HCT116 (cell line): ENCODE results near the gene CCDC88C. TPM values are rescaled to one million over a fixed set of nuclear protein-coding genes. Genes with fewer than 3 reads are reported as not detected.

ENCODE experiments used
- ATAC-seq: fragments of 200-7000 bp; cut with Tn5 transposase; 2 replicates; pipeline ENCODE4 v1.9.1; 2020; ENCODE audit warnings: mild to moderate bottlenecking, moderate library complexity
- BruUV-seq: library from RNA; stranded (reverse); fragments of 400-500 nt; replicated peaks from 2 replicates; lab custom pipeline; 2021; lab: Mats Ljungman, UMichigan
- CTCF ChIA-PET: fragments of 300-600 bp; sonication (Branson Sonifier 250); formaldehyde crosslinking; loops from one replicate; lab custom pipeline; 2021; ENCODE audit warnings: antibody characterized with exemption; lab: Charles Lee
- POLR2A ChIA-PET: fragments of 300-600, 350-600 bp; sonication (Branson Sonifier 250); formaldehyde crosslinking; loops from one replicate; lab custom pipeline; 2021; ENCODE audit warnings: antibody characterized with exemption; lab: Charles Lee
- RAD21 ChIA-PET, 2 experiments: fragments of 300-600 bp; sonication (Branson Sonifier 250); formaldehyde crosslinking; loops; one replicate each; lab custom pipeline; 2023; ENCODE audit warnings: low total read pairs in 2 of 2; ENCODE audit not compliant: uncharacterized antibody in 2 of 2, unreplicated experiment in 2 of 2, low non-redundant PET in 1 of 2; lab: Charles Lee
- DNase-seq: peaks from one replicate; pipeline ENCODE4 v3.0.0-alpha.2; 2010; ENCODE audit warnings: low read depth, low spot score
- H2AFZ ChIP-seq: fragments of 200-600 bp; shearing (Covaris generic), sonication (generic); 2 replicates; pipeline ENCODE4 v1.6.1; 2017; ENCODE audit warnings: low read depth, mixed run types, mixed read lengths, antibody characterized with exemption, low read length; ENCODE audit not compliant: poor library complexity, severe bottlenecking
- H3K27ac ChIP-seq: 2 replicates; pipeline ENCODE4 v1.5.1; 2012; ENCODE audit warnings: low read depth, low read length
- H3K27me3 ChIP-seq: fragments of 200-600 bp; sonication (generic); 2 replicates; pipeline ENCODE4 v1.6.1; 2016; ENCODE audit warnings: mixed run types, low read length, mixed read lengths; ENCODE audit not compliant: insufficient read depth
- H3K36me3 ChIP-seq, 2 experiments: fragments of 200-500 bp in 1 of 2; fragments of 200-600 bp in 1 of 2; sonication (Bioruptor generic) in 1 of 2; sonication (generic) in 1 of 2; 2 replicates each; pipeline versions ENCODE4 v1.5.1 to v1.6.1; 2014 to 2016; ENCODE audit warnings: low read length in 2 of 2, inconsistent platforms in 1 of 2, mixed read lengths in 1 of 2, mixed run types in 1 of 2; ENCODE audit not compliant: insufficient read depth in 2 of 2, control insufficient read depth in 1 of 2
- H3K4me1 ChIP-seq, 2 experiments: fragments of 200-600 bp in 1 of 2; sonication (generic) in 1 of 2; 2 replicates each; pipeline versions ENCODE4 v1.5.1 to v1.6.1; 2012 to 2017; ENCODE audit warnings: low read length in 2 of 2, inconsistent platforms in 1 of 2, mild to moderate bottlenecking in 1 of 2, mixed read lengths in 1 of 2, mixed run types in 1 of 2, moderate library complexity in 1 of 2; ENCODE audit not compliant: insufficient read depth in 2 of 2, control insufficient read depth in 1 of 2
- H3K4me2 ChIP-seq: fragments of 200-600 bp; sonication (generic); 2 replicates; pipeline ENCODE4 v1.6.1; 2017; ENCODE audit warnings: mixed run types, low read length, mixed read lengths
- H3K4me3 ChIP-seq, 2 experiments: fragments of 200-600 bp in 1 of 2; sonication (generic) in 1 of 2; replicated peaks in 1 of 2; 2 replicates each; pipeline ENCODE4 v1.5.1; 2011 to 2016; ENCODE audit warnings: low read length in 2 of 2, control low read depth in 1 of 2, low read depth in 1 of 2, mild to moderate bottlenecking in 1 of 2, mixed read lengths in 1 of 2, mixed run types in 1 of 2
- H3K79me2 ChIP-seq: fragments of 200-600 bp; sonication (generic); 2 replicates; pipeline ENCODE4 v1.6.1; 2017; ENCODE audit warnings: mild to moderate bottlenecking, mixed run types, low read length, moderate library complexity, mixed read lengths; ENCODE audit not compliant: insufficient read depth
- H3K9ac ChIP-seq: fragments of 200-600 bp; sonication (generic); 2 replicates; pipeline ENCODE4 v1.6.1; 2016; ENCODE audit warnings: low read length, mixed read lengths
- H3K9me2 ChIP-seq: fragments of 200-600 bp; sonication (generic), shearing (Covaris generic); 2 replicates; pipeline ENCODE4 v1.6.1; 2017; ENCODE audit warnings: mixed run types, mild to moderate bottlenecking, moderate library complexity; ENCODE audit not compliant: insufficient read depth
- H3K9me3 ChIP-seq, 2 experiments: fragments of 200-500 bp in 1 of 2; fragments of 200-600 bp in 1 of 2; sonication (Bioruptor generic) in 1 of 2; sonication (generic) in 1 of 2; 2 replicates each; pipeline ENCODE4 v1.6.1; 2014 to 2017; ENCODE audit warnings: low read length in 2 of 2, mixed read lengths in 2 of 2, inconsistent platforms in 1 of 2, low read depth in 1 of 2, mild to moderate bottlenecking in 1 of 2, mixed run types in 1 of 2, moderate library complexity in 1 of 2; ENCODE audit not compliant: control insufficient read depth in 1 of 2, insufficient read depth in 1 of 2
- H4K20me1 ChIP-seq: fragments of 200-600 bp; sonication (generic), shearing (Covaris generic); 2 replicates; pipeline ENCODE4 v1.6.1; 2017; ENCODE audit warnings: mixed run types, mild to moderate bottlenecking, moderate library complexity; ENCODE audit not compliant: insufficient read depth
- ATF3 ChIP-seq: IDR thresholded peaks from 2 replicates; pipeline ENCODE4 v1.6.1; 2012
- EGR1 ChIP-seq: IDR thresholded peaks from 2 replicates; pipeline ENCODE4 v1.6.1; 2012; ENCODE audit warnings: low read depth
- ELF1 ChIP-seq: IDR thresholded peaks from 2 replicates; pipeline ENCODE4 v1.6.1; 2012; ENCODE audit warnings: low read depth, borderline replicate concordance
- MAX ChIP-seq: IDR thresholded peaks from 2 replicates; pipeline ENCODE4 v1.6.1; 2012
- POLR2AphosphoS5 ChIP-seq: IDR thresholded peaks from 2 replicates; pipeline ENCODE4 v1.6.1; 2011; ENCODE audit warnings: mild to moderate bottlenecking, low read depth, low read length, moderate library complexity
- RAD21 ChIP-seq: IDR thresholded peaks from 2 replicates; pipeline ENCODE4 v1.6.1; 2012; ENCODE audit warnings: low read depth, mild to moderate bottlenecking
- SP1 ChIP-seq: IDR thresholded peaks from 2 replicates; pipeline ENCODE4 v1.6.1; 2012; ENCODE audit warnings: low read depth
- YY1 ChIP-seq: IDR thresholded peaks from 2 replicates; pipeline ENCODE4 v1.6.1; 2011; ENCODE audit warnings: low read length, low read depth, moderate library complexity, mild to moderate bottlenecking; ENCODE audit not compliant: insufficient replicate concordance; ENCODE audit errors: extremely low read depth
- ZBTB33 ChIP-seq: IDR thresholded peaks from 2 replicates; pipeline ENCODE4 v1.6.1; 2011; ENCODE audit warnings: mild to moderate bottlenecking, low read length, moderate library complexity; ENCODE audit not compliant: insufficient replicate concordance; ENCODE audit errors: extremely low read depth
- intact Hi-C: fragments of 100-400 bp; cut with micrococcal nuclease; formaldehyde crosslinking; loops from 2 replicates; pipeline ENCODE4 v1.10.0; 2022
- total RNA-seq: library from RNA; stranded (reverse); gene quantifications from one replicate; pipeline ENCODE4 v1.2.1, GENCODE V29; 2021; ENCODE audit not compliant: unreplicated experiment

CCDC88C gene
- total RNA-seq, 1 experiment from 2014 or later: 20.8 TPM

- no peaks in the 10 kb centered on the region for H3K9me3 ChIP-seq
- no peak for ATAC-seq
- TF ChIP-seq ZBTB33 (no peak), RAD21 (no peak), ELF1 (no peak), POLR2AphosphoS5 (no peak), YY1 (no peak), MAX (no peak), EGR1 (no peak), ATF3 (no peak), SP1 (no peak)
- TF ChIP-seq, all 23 proteins: peak for 0
- no peak overlapping the region for H3K4me3 ChIP-seq
- H3K4me1 ChIP-seq: peaks cover 0 to 8% of the 10 kb centered on the region in 2 experiments; a peak in 2 of 4 replicates
- no peak for DNase-seq
- H3K27me3 ChIP-seq: no peaks in the 10 kb centered on the region
- intact Hi-C loops: no loop called here
- CTCF ChIA-PET: no interaction called here
- no peak overlapping the region for H3K27ac ChIP-seq
- H4K20me1 ChIP-seq: no peaks in the 10 kb centered on the region
- H2AFZ ChIP-seq: no peak overlapping the region
- BruUV-seq: no TSS peak
- RAD21 ChIA-PET: no interaction called here
- POLR2A ChIA-PET: no interaction called here
- H3K9me2 ChIP-seq: no peaks in the 10 kb centered on the region
- H3K36me3 ChIP-seq: peaks cover 6 to 9% of the 10 kb centered on the region in 2 experiments; a peak in 3 of 4 replicates
- H3K79me2 ChIP-seq: no peaks in the 10 kb centered on the region
- no peak overlapping the region for H3K4me2 ChIP-seq
- no peak overlapping the region for H3K9ac ChIP-seq
These were observed 110.0 kb downstream of the CCDC88C start for GRCh38 chr14:91307652-91308051.
